Measurements from ENCODE around the gene GRAPL.
"Not testable (repeated sequence)": the region's sequence is repeated elsewhere in the genome, so short reads cannot be mapped to it uniquely, and the experiment has no call there.

GRAPL gene

DNA sequence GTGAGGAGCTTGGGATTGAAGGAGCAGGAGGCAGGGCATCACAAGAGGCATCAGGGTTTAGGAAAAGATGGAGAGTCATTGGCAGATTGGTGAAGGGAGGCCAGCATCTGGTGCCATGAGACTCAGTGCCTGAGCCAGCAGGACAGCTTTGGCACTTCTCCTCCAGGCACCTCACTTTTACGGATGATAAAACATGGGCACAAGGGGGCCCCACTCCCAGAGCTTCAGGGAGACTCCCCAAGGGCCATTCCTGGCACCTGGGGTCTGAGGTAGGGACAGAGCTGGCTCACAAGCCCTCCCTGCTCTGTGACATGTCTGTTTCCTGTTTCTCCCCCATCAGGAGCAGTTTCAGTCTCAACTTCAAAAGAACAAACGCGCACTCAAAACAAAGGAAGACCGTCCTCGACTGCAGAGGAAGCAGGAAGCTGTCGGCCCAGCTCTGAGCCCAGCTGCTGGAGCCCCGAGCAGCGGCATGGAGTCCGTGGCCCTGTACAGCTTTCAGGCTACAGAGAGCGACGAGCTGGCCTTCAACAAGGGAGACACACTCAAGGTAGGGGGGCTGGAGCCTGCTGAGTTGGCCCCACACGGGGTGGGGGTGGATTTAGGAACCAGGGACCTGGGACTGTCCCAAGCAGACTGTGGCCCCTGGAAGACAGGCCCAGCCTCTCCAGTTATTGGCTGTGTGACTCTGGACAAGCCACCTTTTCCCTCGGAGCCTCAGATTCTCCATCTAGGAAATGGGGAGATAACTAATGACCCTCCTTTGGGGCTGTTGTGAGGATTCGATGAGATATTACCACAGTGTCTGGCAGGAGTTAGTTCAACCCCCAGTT lies at the start of gene GRAPL:
TSS of gene GRAPL (plus strand) at position 442 of the 833 bp plus-strand sequence. CDS start at position 473, 31 bp downstream.
- DNase-seq, result not testable (repeated sequence)

DNA sequence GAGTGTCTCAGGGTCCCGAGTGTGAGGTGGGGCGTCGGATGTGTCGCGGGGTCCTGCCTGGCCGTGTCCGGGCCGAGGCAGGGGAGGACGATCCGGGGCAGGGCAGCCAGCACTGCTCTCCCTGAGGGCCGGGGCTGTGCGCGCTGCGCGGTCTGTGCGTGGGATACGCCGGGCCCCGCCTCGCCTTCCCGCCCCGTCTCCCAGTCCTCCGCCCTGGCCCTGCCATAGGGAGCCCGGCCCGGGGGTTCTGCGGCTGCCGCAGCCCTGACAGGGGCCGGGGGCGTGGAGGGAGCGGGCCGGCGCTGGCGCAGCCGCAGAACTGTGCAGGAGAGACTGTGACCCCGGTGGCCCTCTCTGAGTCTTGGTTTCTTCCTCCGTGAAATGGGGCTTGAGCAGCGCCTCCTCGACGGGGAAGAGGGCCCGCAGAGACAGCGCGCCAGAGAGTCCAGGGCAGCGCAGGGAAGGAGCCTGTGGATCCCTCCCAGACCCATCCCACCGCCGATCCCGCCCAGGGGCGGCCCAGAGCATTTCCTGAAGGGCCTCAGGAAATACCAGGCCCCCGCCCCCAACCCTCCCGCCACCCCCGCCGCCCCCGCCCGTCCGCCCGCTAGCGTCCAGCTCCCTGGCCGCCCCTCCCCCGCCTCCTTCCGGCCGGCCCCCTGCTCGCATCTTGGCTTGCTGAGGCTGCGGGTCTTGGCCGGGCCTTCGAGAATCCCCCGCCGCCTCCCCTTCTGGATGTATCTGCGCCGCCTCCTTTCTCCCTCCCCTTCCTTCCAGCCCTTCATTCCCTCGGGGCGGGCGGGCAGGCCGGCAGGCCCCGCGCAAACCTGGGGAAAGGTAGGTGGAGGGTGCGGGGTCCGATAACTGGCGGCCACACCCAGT lies 38.3 kb upstream of the GRAPL start:
- not testable (repeated sequence) for DNase-seq

DNA sequence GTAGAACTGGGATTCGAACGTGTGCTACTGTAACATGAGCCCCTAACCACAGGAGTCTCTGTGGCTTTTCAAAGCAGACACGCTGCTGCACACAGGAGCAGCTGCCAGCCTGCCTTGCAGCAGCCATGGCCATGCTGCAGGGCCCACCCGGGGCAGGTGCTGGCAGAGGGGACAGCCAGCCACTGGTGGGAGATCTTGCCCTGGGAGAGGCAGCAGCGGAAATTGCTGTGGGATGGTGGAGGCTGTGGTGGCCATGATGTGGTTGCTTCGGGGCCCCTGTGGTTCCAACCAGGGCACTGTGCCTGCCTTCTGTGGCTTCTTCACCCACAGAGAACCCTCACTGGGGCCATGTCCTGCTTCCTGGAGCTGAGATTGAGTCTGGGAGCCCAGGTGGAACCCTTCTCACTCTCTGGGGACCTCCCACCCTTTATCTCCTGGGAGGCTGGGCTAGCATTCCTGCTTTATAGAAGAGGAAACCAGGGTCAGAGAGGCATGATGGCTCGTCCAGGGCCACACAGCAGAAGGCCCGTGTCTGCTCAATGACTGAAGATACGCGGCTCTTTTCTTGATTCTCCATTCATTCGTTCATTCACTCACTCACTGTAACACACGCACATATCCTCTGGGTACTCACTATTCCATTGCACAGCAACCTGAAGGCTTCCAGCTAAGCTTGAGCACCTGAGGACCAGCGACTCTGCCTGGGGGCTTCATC lies 37.2 kb upstream of the GRAPL start:
- DNase-seq, result not testable (repeated sequence)

DNA sequence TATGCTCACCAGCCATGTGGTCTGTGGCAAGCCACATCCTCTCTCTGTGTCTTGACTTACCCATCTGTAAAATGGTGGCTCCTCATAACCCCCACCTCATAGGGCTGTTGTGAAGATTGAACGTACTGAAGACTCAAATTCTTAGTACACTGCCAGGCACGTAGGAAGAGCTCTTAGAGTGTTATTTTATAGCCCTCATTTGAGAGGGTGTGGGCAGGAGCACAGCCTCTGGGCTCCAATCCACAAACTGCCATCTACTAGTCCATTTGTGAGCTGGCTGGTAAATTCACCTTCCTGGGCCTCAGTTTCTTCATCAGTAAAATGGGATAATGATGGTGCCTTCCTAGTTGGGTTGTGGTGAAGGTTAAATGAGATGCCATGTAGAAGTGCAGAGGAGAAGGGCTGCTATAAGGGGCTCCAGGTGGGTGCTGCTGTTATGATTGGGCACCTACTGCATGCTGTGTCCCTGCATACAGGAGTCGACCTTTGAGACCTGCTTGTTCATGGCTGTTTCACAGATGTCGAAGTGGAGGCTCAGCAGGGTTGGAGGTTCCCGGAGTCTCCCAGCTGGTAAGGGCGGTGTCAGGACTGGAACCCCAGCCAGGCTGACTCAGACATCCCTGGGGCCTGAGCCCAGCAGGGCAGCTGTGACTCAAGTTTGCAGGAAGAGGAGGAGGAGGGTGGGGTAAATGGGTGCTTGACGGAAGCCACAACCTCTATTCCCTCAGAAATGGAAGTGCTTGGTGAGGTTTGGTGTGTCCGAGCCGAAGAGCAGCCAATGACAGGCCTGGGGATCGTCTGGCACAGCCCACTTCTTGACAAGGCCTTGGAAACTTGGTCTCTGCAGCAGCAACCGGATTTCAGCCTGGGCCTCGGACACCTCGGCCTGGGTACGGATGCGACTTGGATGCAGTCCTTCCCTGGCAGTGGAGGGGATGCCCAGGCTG lies 34.4 kb upstream of the GRAPL start:
- not testable (repeated sequence) for DNase-seq

DNA sequence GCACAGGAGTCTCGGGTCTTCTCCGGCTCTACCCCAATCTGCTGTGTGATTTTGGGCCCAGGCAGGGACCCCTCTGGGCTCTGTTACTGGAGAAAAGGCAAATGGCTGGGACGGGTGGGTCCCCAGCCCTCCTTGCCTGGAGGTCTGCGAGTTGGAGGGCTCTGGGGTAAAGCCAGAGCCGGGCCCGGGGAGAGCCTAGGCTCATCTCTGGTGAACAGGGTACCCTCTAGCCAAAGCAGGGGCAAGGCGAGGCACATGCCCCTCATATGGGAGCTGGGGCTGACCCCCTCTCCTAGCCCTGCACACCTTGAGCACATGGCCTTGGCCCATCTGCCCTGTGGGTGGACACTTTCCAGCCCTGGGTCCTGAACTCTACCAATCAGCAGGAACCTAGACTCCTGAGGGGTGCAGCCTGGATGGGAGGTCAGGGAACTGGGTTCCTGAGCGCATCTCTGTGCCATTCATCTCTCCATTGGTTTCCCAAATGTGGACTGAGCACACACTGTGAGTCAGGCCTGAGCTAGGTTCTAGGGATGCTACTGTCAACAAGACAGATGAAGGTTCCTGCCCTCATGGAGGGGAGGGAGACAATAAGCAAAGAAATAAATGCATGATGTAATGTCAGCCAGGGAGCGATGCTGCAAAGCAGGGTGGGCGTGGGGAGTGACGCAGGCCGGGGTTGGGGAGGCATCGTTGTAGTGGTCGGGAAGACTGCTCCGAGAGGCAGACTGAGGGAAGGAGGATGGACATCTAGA lies 33.5 kb upstream of the GRAPL start:
- not testable (repeated sequence) for DNase-seq

DNA sequence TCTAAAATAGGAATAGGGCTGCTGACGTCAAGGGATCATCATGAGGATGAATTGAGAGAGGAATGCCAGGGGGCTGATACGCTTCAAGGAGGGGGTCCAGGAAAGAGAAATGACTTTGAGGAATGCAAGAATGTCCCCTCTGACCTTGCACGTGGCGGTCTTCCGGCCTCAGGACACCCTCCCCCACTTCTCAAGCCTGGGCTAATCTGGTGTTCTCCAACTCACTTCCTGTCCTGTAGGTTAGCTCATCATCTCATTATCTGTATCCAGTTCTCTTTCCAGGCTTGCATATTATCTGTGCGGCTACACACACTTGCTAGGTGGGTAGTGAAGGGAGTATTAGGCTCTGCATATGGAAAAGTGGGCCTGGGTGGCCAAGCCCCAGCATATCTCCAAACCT lies 18.9 kb upstream of the GRAPL start:
- not testable (repeated sequence) for DNase-seq

DNA sequence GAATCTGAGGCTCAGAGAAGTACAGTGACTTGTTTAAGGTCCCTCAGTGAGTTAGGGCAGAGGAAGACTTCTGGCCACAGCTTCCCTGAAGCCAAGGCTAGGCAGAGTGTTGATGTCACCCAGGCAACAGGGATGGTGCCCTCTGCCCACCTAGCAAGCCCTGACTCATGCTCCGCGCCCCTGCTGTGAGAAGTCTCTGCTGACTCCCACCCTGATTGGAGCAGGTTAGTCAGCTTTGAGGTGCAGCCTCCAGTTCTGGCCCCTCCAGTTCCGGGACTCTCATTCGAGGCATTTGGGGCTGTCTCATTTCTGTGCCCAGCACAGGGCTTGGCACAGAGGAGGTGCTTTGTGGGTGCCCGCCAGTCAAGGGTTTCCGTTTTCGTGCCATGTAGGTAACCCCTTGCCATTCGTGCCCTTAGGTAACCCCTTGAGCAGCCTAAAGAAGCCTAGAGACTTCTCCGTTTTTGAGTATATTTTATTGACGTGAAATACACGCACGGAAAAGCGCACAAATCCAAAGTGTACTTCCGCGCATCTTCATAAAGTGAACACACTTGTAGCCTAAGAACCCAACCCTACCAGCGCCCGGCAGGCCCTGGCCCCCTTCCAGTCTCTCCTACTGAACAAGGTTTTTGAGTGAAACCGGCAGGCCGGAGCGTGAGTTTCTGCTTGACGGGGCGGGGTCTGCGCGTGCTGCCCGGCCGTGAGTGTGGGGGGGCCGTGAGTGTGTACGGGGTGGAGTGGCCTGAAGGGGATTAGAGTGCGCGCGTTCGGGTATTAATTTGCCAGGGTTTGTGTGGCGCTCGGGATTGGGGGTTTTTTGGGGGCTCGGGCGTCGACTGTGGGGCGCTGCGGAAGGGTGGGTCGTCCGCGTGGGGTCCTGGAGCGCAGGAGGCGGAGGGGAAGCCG lies 16.9 kb upstream of the GRAPL start:
- DNase-seq, result not testable (repeated sequence)

DNA sequence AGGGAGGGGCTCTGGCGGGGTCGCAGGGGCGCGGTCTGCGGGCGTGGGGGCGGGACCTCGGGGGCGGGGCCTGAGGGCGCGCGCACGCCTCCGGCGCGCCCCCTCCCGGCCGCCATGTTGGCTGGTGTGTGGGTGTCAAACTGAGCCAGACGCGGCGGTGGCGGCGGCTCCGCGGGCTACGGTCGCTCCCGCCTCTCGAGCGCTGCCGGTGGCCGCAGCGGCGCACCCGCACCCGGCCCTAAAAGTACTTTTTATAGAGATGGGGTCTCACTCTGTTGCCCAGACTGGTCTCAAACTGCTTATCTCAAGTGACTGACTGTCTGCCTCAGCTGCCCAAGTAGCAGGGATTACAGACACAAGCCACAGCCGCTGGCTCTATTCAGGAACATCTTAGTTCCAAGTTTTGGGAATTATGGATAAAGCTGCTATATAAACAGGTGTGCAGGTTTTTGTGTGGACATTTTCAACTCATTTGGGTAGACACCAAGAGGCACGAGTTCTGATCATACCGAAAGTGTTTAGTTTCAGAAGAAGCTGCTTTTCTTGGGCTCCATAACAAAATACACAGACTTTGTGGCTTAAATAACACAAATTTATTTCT lies 16.2 kb upstream of the GRAPL start:
- not testable (repeated sequence) for DNase-seq

DNA sequence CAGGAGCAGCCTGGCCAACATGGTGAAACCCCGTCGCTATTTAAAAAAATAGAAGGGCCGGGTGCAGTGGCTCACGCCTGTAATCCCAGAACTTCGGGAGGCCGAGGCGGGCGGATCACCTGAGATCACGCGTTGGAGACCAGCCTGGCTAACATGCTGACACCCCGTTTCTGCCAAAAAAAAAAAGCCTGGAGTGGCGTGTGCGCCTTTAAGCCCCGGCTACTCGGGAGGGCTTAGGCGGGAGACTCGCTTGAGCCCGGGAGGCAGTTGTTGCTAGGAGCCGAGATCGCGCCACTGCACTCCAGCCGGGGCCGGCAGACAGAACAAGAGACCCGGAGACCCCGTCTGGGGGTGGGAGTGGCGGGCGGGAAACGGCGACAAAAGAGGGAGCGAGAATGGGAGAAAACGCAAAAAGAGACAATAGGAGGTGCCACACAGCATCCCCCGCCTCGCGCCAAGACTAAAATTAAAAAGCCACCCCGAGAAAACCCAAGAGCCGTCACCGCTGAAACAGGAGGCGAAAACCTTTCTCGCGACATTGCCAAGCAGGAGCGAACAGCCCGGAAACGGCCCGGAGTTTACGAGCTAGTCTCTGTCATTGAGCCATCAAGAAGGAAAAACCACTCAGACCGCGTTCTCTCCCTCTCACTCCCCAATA lies 15.5 kb upstream of the GRAPL start:
- not testable (repeated sequence) for DNase-seq

DNA sequence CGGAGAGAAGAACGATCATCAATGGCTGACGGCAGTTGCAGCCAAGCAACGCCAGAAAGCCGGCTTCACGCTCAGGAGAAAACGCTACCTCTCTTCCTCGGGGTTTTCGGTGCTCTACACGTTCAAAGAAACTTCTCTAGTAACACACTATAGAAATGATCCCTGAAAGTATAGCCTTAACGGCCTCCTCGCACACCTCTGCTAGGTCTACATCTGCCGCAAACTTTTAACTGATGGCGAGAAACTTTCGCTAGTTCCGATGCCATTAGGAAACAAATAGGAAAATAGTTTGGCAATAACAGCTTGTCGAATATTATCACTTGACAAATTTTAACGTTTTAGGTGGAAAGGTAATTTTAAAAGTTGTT lies 14.9 kb upstream of the GRAPL start:
- not testable (repeated sequence) for DNase-seq

DNA sequence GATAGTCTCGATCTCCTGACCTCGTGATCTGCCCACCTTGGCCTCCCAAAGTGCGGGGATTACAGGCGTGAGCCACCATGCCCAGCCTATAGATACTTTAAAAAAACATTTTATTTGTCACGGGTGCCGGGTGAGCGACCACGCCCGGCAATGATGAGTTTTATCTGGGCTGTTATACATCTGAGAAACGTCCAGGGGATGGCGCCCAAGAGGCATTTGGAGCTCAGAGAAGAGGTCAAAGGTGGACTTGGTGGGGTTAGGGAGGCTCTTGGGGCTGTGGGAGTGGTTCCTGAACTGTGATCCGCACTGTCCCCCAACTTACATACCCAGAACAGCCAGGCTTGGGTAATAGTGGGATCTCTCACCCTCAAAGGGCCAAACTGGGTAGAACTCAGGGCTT lies 8.7 kb upstream of the GRAPL start:
- DNase-seq, result not testable (repeated sequence)

DNA sequence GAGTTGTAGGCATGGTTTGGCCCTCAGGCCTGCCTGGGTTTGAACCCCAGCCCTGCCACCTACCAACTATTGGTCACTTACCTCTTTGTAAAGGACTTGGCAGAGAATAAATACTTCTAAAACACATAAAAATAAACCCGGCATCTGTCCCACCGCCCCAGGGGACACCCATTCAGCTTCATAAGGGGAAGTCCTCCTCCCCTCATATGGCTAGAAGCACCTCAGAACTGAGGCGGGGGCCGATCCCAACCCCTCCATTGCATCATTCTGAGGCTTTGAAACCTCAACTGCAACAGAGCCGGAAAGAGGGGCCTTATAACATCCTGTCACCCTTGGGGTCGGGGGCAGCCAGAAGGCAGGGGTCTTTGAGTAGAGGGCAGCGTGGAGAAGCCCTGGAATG lies 2.1 kb upstream of the GRAPL start:
- not testable (repeated sequence) for DNase-seq

DNA sequence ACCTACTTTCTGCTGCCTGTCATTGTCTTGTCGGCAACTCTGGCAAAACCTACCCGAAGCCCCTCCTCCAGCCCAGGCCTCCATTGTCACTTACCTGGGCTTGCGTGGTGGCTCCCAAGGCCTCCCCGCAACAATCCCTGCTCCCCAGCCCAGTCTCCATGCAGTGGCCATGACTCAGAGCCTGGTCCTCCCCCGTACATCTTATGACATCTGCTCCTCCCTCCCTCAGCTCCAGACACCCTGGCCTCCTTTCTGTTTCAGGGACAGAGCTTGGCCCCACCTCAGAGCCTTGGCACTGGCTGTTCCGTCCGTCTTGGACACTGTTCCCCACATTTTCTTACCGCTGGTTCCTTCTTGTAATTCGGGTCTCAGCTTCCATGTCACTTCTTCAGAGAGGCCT lies 2.1 kb downstream of the GRAPL start:
- DNase-seq, result not testable (repeated sequence)

DNA sequence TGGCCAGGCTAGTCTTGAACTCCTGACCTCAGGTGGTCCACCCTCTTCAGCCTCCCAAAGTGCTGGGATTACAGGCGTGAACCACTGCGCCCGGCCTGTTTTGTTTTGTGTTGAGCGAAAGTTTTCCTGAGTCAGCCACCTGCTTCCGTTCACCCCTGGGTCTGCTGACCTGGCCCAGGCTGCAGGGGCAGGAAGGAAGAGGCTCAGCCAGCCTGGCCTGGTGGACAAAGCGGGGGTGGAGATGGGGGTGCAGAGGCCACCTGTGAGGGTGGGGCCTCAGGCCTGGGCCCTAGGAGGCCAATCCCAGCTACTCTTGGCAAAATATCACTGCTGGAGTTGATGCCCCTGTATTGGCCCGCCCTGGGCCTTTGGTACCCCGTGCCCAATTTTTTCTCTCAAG lies 3.7 kb downstream of the GRAPL start:
- not testable (repeated sequence) for DNase-seq

DNA sequence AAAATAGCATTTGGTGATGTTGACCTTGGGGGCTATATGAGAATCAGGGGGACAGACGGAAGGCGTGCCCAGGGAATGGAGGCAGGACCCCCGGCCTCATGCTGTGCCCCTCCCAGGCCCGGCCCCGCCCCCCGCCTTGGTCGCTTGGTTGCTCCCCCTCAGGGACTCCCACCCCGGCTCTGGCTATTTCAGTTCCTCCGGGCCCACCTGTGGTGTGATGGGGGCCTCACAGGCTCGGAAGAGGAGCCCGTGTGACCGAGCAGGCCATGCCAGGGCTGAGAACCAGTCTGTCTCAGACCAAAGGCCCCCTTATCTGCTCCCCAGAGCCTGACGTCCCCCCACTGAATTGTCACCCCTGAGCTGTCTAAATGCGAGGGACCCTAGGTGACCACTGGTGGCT lies 4.4 kb downstream of the GRAPL start:
- not testable (repeated sequence) for DNase-seq

DNA sequence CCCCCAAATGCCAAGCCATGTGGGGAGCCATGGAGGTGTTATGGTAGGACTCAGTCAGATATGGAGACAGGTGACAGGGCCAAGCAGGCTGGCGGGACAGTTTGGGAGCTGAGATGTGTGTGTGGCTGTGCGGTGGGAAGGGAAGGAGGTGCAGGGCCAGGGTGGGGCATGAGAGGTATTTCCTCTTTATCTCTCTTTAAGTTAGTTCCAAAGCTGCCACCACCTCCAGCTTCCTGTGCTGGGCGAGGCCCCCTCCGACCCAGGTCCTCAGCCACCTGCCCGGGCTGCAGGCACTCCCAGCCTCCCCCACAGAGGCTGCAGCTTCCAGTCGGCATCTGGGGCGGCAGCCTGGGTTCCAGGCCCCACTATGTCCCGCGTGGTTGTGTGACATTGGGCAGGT lies 6.4 kb downstream of the GRAPL start:
- not testable (repeated sequence) for DNase-seq

DNA sequence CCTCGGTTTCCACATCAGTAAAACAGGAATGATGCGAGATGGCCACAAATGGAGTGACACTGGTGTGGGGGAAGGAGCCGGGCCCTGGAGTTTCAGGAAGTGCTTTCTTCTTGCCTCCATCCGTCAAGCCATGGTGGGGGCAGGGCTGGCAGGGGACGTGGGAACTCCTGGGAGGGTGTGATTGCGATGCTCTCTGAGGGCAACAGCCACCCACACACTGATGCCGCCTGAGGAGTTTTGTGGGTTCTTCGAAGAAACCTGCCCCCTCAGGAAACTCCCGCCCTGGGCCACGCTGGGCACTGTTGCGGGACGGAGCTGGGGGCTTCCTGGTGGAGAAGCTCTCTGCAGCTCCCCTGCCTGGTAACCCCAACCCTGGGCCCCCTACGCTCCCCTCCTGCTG lies 8.0 kb downstream of the GRAPL start:
- not testable (repeated sequence) for DNase-seq

DNA sequence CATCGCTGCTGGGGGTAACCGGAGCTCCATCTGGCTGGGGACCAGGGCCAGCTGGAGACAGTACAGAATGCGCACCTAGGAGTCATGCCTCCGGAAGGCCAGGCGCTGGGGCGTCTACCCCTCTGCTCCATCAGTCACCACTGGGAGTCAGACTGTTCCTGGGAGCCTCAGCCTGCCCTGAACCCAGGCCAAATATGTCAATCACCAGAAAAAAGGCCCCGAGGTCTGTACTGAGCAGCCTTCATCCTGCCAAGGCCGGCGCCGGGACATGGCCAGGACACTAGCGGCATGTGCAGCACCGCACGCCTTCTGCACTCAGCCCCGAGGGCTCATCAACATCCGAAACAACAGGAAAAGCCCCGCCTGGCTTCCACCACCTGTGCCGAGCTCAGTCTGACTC lies 8.7 kb downstream of the GRAPL start:
- DNase-seq, result not testable (repeated sequence)

DNA sequence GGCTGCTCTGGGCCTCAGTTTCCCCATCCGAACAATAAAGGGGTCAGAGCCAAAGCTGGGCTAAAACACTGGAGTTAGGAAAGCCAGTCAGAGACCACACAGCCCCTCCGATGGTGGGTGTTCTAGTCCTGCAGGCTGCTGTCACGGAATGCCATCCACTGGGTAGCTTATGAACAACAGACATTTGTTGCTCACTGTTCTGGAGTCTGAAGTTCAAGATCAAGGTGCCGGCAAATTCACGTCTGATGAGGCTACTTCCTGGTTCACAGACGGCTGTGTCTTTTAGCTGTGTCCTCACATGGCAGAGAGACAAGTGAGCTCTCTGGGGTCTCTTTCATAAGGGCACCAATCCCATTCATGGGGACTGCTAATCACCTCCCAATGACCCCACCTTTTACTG lies 9.2 kb downstream of the GRAPL start:
- DNase-seq, result not testable (repeated sequence)
